PC-3 (cell line): ENCODE data around the gene TALDO1. TPM values are rescaled to one million over a fixed set of nuclear protein-coding genes. Genes with fewer than 3 reads are reported as not detected.

ENCODE experiments used
- ATAC-seq: fragments of 200-7000 bp; cut with Tn5 transposase; 2 replicates; pipeline ENCODE4 v1.9.1; 2020; ENCODE audit warnings: mild to moderate bottlenecking, moderate library complexity
- BruUV-seq: library from RNA; stranded (reverse); fragments of 400-500 nt; replicated peaks from 2 replicates; lab custom pipeline; 2021; lab: Mats Ljungman, UMichigan
- CTCF ChIA-PET: fragments of 300-600 bp; sonication (Branson Sonifier 250); formaldehyde crosslinking; loops from one replicate; lab custom pipeline; 2022; ENCODE audit warnings: antibody characterized with exemption; lab: Charles Lee
- POLR2A ChIA-PET: fragments of 300-600 bp; sonication (Branson Sonifier 250); formaldehyde crosslinking; loops from one replicate; lab custom pipeline; 2022; ENCODE audit warnings: antibody characterized with exemption; ENCODE audit not compliant: unreplicated experiment; lab: Charles Lee
- DNase-seq: peaks from one replicate; pipeline ENCODE4 v3.0.0-alpha.2; 2015
- H2AFZ ChIP-seq: fragments of 300-600 bp; sonication (generic); 2 replicates; pipeline ENCODE4 v1.6.0; 2016; ENCODE audit warnings: antibody characterized with exemption, low read length
- H3F3A ChIP-seq: fragments of 300-600 bp; sonication (generic); one replicate; pipeline ENCODE4 v1.6.0; 2017; ENCODE audit warnings: antibody characterized with exemption, low read length, control low read depth, mild to moderate bottlenecking; ENCODE audit not compliant: unreplicated experiment
- H3K27ac ChIP-seq: fragments of 300-600 bp; sonication (generic); 2 replicates; pipeline ENCODE4 v1.5.1; 2016; ENCODE audit warnings: mild to moderate bottlenecking, low read length
- H3K27me3 ChIP-seq: fragments of 300-600 bp; sonication (generic); 2 replicates; pipeline ENCODE4 v1.6.1; 2016; ENCODE audit warnings: low read length, mixed read lengths
- H3K36me3 ChIP-seq: fragments of 300-600 bp; sonication (generic); 2 replicates; pipeline ENCODE4 v1.6.1; 2016; ENCODE audit warnings: low read depth, mixed run types, low read length, mixed read lengths
- H3K4me1 ChIP-seq: fragments of 300-600 bp; sonication (generic); 2 replicates; pipeline ENCODE4 v1.5.1; 2016; ENCODE audit warnings: low read length; ENCODE audit not compliant: insufficient read depth
- H3K4me2 ChIP-seq: fragments of 300-600 bp; sonication (generic); 2 replicates; pipeline ENCODE4 v1.6.0; 2016; ENCODE audit warnings: low read length
- H3K4me3 ChIP-seq: fragments of 300-600 bp; sonication (generic); 2 replicates; pipeline ENCODE4 v1.5.1; 2016; ENCODE audit warnings: mild to moderate bottlenecking, low read length, mixed read lengths
- H3K79me2 ChIP-seq: fragments of 300-600 bp; sonication (generic); 2 replicates; pipeline ENCODE4 v1.6.1; 2017; ENCODE audit warnings: low read length, mixed read lengths
- H3K9ac ChIP-seq: fragments of 300-600 bp; sonication (generic); 2 replicates; pipeline ENCODE4 v1.6.0; 2016; ENCODE audit warnings: mild to moderate bottlenecking, low read length
- H3K9me2 ChIP-seq: fragments of 300-600 bp; sonication (generic); replicated peaks from 2 replicates; pipeline ENCODE4 v1.6.1; 2016; ENCODE audit warnings: mixed run types, low read length, mixed read lengths
- H3K9me3 ChIP-seq: fragments of 300-600 bp; sonication (generic); 2 replicates; pipeline ENCODE4 v1.6.1; 2016; ENCODE audit warnings: low read length, mixed read lengths
- H4K20me1 ChIP-seq: fragments of 300-600 bp; sonication (generic); 2 replicates; pipeline ENCODE4 v1.6.1; 2016; ENCODE audit warnings: low read length, mixed read lengths
- CTCF ChIP-seq: fragments of 300-600 bp; sonication (generic); conservative IDR thresholded peaks from 2 replicates; pipeline ENCODE4 v1.5.1; 2017; ENCODE audit warnings: antibody characterized with exemption, low read depth, mild to moderate bottlenecking, low read length
- EZH2 ChIP-seq: fragments of 300-600 bp; sonication (generic); IDR thresholded peaks from one replicate; pipeline ENCODE4 v1.6.1; 2017; ENCODE audit warnings: antibody characterized with exemption, mild to moderate bottlenecking, low read length; ENCODE audit not compliant: unreplicated experiment
- EZH2phosphoT487 ChIP-seq: fragments of 300-600 bp; sonication (generic); IDR thresholded peaks from 2 replicates; pipeline ENCODE4 v1.6.1; 2018; ENCODE audit warnings: mild to moderate bottlenecking, antibody characterized with exemption, low read length, borderline replicate concordance
- intact Hi-C: fragments of 100-400 bp; cut with micrococcal nuclease; formaldehyde crosslinking; loops from 2 replicates; pipeline ENCODE4 v1.9.0; 2023
- total RNA-seq: library from RNA; depleted of rRNA; stranded (reverse); fragments of >200 nt; gene quantifications from 2 replicates; pipeline ENCODE4 v1.2.3, GENCODE V29; 2014

Gene TALDO1
- total RNA-seq, 1 experiment from 2014 or later: 326 TPM

DNA sequence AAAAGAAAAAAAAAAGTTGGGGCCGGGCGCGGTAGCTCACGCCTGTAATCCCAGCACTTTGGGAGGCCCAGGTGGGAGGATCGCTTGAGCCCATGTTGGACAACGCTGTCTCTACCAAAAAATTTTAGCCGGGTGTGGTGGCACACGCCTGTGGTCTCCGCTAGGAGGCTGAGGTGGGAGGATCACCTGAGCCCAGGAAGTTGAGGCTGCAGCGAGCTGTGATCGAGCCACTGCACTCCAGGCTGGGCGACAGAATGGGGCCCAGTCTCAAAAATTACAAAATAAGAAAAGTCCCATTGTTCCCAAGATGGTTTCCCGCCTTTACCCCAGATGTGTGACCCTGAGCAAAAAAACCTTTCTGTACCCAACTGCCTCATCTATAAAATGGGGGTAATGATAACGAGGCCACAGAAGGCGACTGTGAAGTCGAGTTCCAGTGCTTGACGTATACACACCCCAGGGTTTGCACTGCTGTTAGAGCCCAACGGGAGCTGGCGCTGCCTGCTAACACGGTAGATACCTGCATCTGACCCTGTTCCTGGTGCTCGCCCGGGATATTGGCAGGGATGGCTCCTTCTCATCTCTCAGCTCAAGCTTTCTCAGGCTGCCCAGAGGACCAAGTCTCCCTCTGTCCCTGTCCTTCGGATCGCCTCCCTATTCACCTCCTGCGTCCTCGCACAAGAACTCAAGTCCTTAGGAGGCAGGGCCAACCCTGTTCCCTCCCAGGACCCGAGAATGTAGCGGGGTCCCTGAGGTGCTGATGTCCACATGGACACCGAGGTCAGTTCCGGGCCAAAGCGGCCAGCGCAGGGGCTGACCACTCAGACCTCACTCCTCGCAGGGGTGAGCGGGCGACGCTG is 61.4 kb downstream of the TALDO1 start:
- no peaks in the 10 kb centered on the region for H3K27me3 ChIP-seq
- no peak for TF ChIP-seq EZH2
- no peak for TF ChIP-seq CTCF
- TF ChIP-seq EZH2phosphoT487: no peak
- no peaks in the 10 kb centered on the region for H3F3A ChIP-seq
- H3K9me2 ChIP-seq: no peaks in the 10 kb centered on the region
- H3K4me3 ChIP-seq: peak overlapping the region; percentile 93
- peaks cover 31% of the 10 kb centered on the region for H3K36me3 ChIP-seq
- peak overlapping the region; percentile 88 for H2AFZ ChIP-seq
- POLR2A ChIA-PET: interaction anchor here (0.7 kb wide), 1 partner anchor 195 kb away, joined by 3 read pairs; no protein-coding TSS in a partner anchor
- H3K27ac ChIP-seq: peak overlapping the region; percentile 93
- peaks cover 50% of the 10 kb centered on the region for H3K79me2 ChIP-seq
- peaks cover 32% of the 10 kb centered on the region for H4K20me1 ChIP-seq
- intact Hi-C loops: no loop called here
- ATAC-seq: no peak; the same call in 1 of the 2 replicates
- peaks cover 28% of the 10 kb centered on the region for H3K4me1 ChIP-seq
- no peaks in the 10 kb centered on the region for H3K9me3 ChIP-seq
- peak overlapping the region; percentile 95 for H3K9ac ChIP-seq
- peak overlapping the region; percentile 99 for H3K4me2 ChIP-seq
- CTCF ChIA-PET: interaction anchor here (1.1 kb wide), 1 partner anchor 26 kb away, joined by 3 read pairs; no protein-coding TSS in a partner anchor
- DNase-seq: no peak
- TSS peak; percentile 83 for BruUV-seq

DNA sequence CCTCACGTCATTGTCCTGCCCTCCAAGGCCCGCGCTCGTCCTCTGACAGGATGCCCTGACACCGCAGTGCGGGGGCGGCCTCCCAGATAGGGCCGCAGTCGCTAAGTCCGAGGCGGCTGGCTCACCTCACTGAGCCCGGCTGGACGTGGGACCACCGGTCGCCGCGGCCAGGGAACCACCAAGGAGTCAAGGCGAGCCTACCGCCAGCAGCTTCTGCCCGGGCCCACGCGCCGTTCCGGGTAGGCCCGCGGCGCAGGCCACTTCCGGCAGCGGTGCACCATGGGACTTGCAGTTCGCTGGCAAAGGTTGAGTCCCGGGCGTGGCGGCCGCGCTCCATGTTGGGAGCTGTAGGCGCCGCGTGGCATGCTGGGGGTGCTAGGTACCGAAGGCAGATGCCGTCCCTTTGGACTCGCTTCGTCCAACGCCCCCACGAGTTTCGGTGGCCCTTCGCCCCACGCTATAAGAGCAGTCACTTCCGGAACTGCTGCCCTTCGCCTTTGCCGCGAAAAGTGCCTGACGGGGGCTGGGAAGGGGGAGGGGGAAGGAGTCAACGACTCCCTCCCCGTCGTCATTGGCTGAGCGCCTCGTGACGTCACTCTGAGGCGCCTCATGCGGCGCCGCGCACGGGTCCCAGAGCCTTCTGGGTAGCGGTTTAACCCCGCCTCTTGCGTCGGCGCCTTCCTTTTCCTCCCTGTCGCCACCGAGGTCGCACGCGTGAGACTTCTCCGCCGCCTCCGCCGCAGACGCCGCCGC is 62.2 kb downstream of the TALDO1 start, which contains the start of gene RPLP2:
TSS of gene RPLP2 (plus strand) at position 681 of the 753 bp plus-strand sequence. CDS start 268 bp downstream, outside the sequence.
- H3K4me1 ChIP-seq: peaks cover 26% of the 10 kb centered on the region
- H2AFZ ChIP-seq: peak within 1 kb of the TSS; percentile 88
- no peaks in the 10 kb centered on the region for H3K27me3 ChIP-seq
- H3K4me3 ChIP-seq: peak within 1 kb of the TSS; percentile 93
- H3K36me3 ChIP-seq: peaks cover 33% of the 10 kb centered on the region
- no TSS peak for BruUV-seq
- H3F3A ChIP-seq: peaks cover 5% of the 10 kb centered on the region
- TF ChIP-seq CTCF (no peak), EZH2 (no peak), EZH2phosphoT487 (no peak)
- H3K9ac ChIP-seq: peak within 1 kb of the TSS; percentile 95
- H3K27ac ChIP-seq: peak within 1 kb of the TSS; percentile 93
- peak within 1 kb of the TSS; percentile 99 for H3K4me2 ChIP-seq
- H3K9me3 ChIP-seq: no peaks in the 10 kb centered on the region
- no peaks in the 10 kb centered on the region for H3K9me2 ChIP-seq
- ChIA-PET CTCF (interaction anchor here (1.1 kb wide), 1 partner anchor 25 kb away, joined by 3 read pairs; no protein-coding TSS in a partner anchor), POLR2A (interaction anchor here (0.5 to 0.7 kb wide), 2 partner anchors 13 to 196 kb away, joined by 3 read pairs; no protein-coding TSS in a partner anchor)
- H4K20me1 ChIP-seq: peaks cover 34% of the 10 kb centered on the region
- peak; percentile 99 for DNase-seq
- ATAC-seq: peak; percentile 82
- intact Hi-C loops: no loop called here
- peaks cover 50% of the 10 kb centered on the region for H3K79me2 ChIP-seq
